Heart left ventricle (tissue), 13 donors: ENCODE measurements around the gene BNIP1.

Experiments
- CTCF ChIP-seq, 12 donors: fragments of 200-600 bp; sonication (generic) in 4 of 12; IDR thresholded peaks; one replicate each; pipeline versions ENCODE4 v1.5.0 to v1.8.0; 2018 to 2022; ENCODE audit warnings: antibody characterized with exemption in 12 of 12, mild to moderate bottlenecking in 5 of 12
- POLR2A ChIP-seq, 2 donors: fragments of 450-650 bp; IDR thresholded peaks; one replicate each; pipeline ENCODE4 v1.6.1; 2017; ENCODE audit warnings: antibody characterized with exemption in 2 of 2, mild to moderate bottlenecking in 2 of 2, moderate library complexity in 2 of 2
- donor health status: ischemic (EF 13 %, LVEDD 7.1; RV severe dilation, severe dysfunction).
- donor health status: DM: no; HTN: yes; CAD: no.
- donor health status: DM: no; HTN: no; CAD: no.
- donor health status: ischemic (EF 25% LVEDD 6.9; RV normal size, moderate dysfunction).
- donor health status: ischemic (EF 25% LVEDD 5.7; RV mildly dilated, moderate dysfunction).
- donor health status: ischemic (EF 35%, LVEDD 5.7; RV mildly dilated, moderate dysfunction).
- donor health status: nonischemic (EF 11% LVEDD 7.7; RV severe dilation, severe dysfunction).
- donor health status: DM: yes; HTN: yes; CAD: no.
- donor health status: PGD.
- donor health status: ischemic (EF 29% LVEDD 5.4; RV normal size, mild dysfunction).
- donor health status: nonischemic (EF 23%, LVEDD 6.1; RV moderate dilation, normal function).

- peak in 4 of 12 donors; percentile 6 to 20 (median 6) for TF ChIP-seq CTCF (IDR thresholded peaks at IDR 0.05)
- TF ChIP-seq POLR2A (IDR thresholded peaks at IDR 0.05) = no peak
These were observed 21.1 kb downstream of the BNIP1 start for GRCh38 chr5:173165177-173166016.
